ENCODE results near the gene NFKB1.

- TF ChIP-seq BRF2 (IDR thresholded peaks at IDR 0.05; ENCODE audit: borderline replicate concordance, insufficient read depth, insufficient read length): no peak
- TF ChIP-seq CTCF (IDR thresholded peaks at IDR 0.05 in 2 of 3, conservative IDR thresholded peaks at IDR 0.05 in 1 of 3; ENCODE audit: insufficient read depth in 2 of 3, low read depth in 1 of 3, low read length in 3 of 3): no peak
- TF ChIP-seq TFAP4 (CRISPR knock-in tag; IDR thresholded peaks at IDR 0.05; ENCODE audit: borderline replicate concordance): no peak
- TF ChIP-seq HMGXB4 (CRISPR knock-in tag; IDR thresholded peaks at IDR 0.05): no peak
- no peak for TF ChIP-seq ZNF551 (CRISPR knock-in tag; IDR thresholded peaks at IDR 0.05)
- TF ChIP-seq JUND (IDR thresholded peaks at IDR 0.05; ENCODE audit: borderline replicate concordance, low read depth, low read length): no peak
- no peak for TF ChIP-seq JUND (tag; IDR thresholded peaks at IDR 0.05; ENCODE audit: borderline replicate concordance, low read depth, low read length)
- no peak for TF ChIP-seq HNRNPLL (IDR thresholded peaks at IDR 0.05; ENCODE audit: low read depth, low read length, poor library complexity, severe bottlenecking)
- TF ChIP-seq POLR2A (conservative IDR thresholded peaks at IDR 0.05): no peak
- TF ChIP-seq HIVEP1 (CRISPR knock-in tag; IDR thresholded peaks at IDR 0.05): no peak
- no peak for TF ChIP-seq ZBTB26 (CRISPR knock-in tag; IDR thresholded peaks at IDR 0.05)
- no peak for TF ChIP-seq MXI1 (IDR thresholded peaks at IDR 0.05; ENCODE audit: low read depth, low read length)
Observed at GRCh38 chr4:102563000-102563399, 61.8 kb downstream of the NFKB1 start.

All from K562 (cell line).